A549 (cell line): ENCODE results near the gene ADGRG6. TPM values are rescaled to one million over a fixed set of nuclear protein-coding genes. Genes with fewer than 3 reads are reported as not detected.
A peak's percentile ranks its signal among the peaks of the same experiment; 100 is the strongest.

ENCODE experiments used
- ATAC-seq, 2 experiments: fragments of 200-7000 bp in 1 of 2; fragments of >200 bp in 1 of 2; cut with Nextera tagmentation in 1 of 2; cut with Tn5 transposase in 1 of 2; 3 replicates each; pipeline versions ENCODE4 v1.8.0 to v1.9.1; 2018 to 2020; ENCODE audit warnings: mild to moderate bottlenecking in 1 of 2, moderate library complexity in 1 of 2
- CTCF ChIA-PET: fragments of 300-600 bp; sonication (Branson Sonifier 250); formaldehyde crosslinking; extraction: SDS; loops from one replicate; lab custom pipeline; 2021; ENCODE audit warnings: antibody characterized with exemption, inconsistent platforms; lab: Yijun Ruan, JAX
- POLR2A ChIA-PET: fragments of 350-600 bp; formaldehyde crosslinking; extraction: SDS; loops from one replicate; lab custom pipeline; 2021; ENCODE audit warnings: antibody characterized with exemption, inconsistent platforms; lab: Yijun Ruan, JAX
- DNase-seq, 2 experiments: peaks; one replicate each; pipeline versions ENCODE4 v3.0.0 to v3.0.0-alpha.2; 2011 to 2016; ENCODE audit warnings: low read depth in 1 of 2, low spot score in 1 of 2
- FAIRE-seq: peaks from 2 replicates; lab custom pipeline; 2011; peaks lifted over from hg19 to GRCh38; lab: Jason Lieb, UNC
- H3K27ac ChIP-seq, 2 experiments: fragments of >200 bp; sonication (Bioruptor Twin); formaldehyde crosslinking; 3 replicates each; pipeline ENCODE4 v1.5.1; 2016 to 2017
- H3K4me1 ChIP-seq: fragments of >200 bp; sonication (Bioruptor Twin); formaldehyde crosslinking; 3 replicates; pipeline ENCODE4 v1.6.1; 2016
- H3K4me2 ChIP-seq: fragments of >200 bp; sonication (Bioruptor Twin); formaldehyde crosslinking; 3 replicates; pipeline ENCODE4 v1.6.1; 2016
- H3K4me3 ChIP-seq: fragments of >200 bp; sonication (Bioruptor Twin); formaldehyde crosslinking; 3 replicates; pipeline ENCODE4 v1.5.1; 2016
- H3K9me3 ChIP-seq: fragments of >200 bp; sonication (Bioruptor Twin); formaldehyde crosslinking; 3 replicates; pipeline ENCODE4 v1.6.1; 2016
- BHLHE40 ChIP-seq: IDR thresholded peaks from 2 replicates; pipeline ENCODE4 v1.6.1; 2012; ENCODE audit warnings: low read depth, low read length, inconsistent platforms
- CBX2 ChIP-seq: fragments of 200-600 bp; sonication (generic); IDR thresholded peaks from 2 replicates; pipeline ENCODE4 v1.6.1; 2016; ENCODE audit warnings: low read depth, mild to moderate bottlenecking, borderline replicate concordance
- CBX8 ChIP-seq: fragments of 200-600 bp; sonication (generic); IDR thresholded peaks from 2 replicates; pipeline ENCODE4 v1.6.1; 2016
- CEBPB ChIP-seq, 2 experiments: fragments of >200 bp in 1 of 2; sonication (Bioruptor Twin) in 1 of 2; formaldehyde crosslinking in 1 of 2; IDR thresholded peaks; 2 replicates each; pipeline ENCODE4 v1.6.1; 2012 to 2016
- CHD2 ChIP-seq: fragments of 150-350 bp; IDR thresholded peaks from 2 replicates; pipeline ENCODE4 v1.6.1; 2014; ENCODE audit warnings: low read length; ENCODE audit not compliant: partially characterized antibody
- CTCF ChIP-seq: fragments of >200 bp; sonication (Bioruptor Twin); formaldehyde crosslinking; IDR thresholded peaks from 3 replicates; pipeline ENCODE4 v1.5.1; 2016
- ESRRA ChIP-seq: fragments of 150-350 bp; IDR thresholded peaks from 2 replicates; pipeline ENCODE4 v1.6.1; 2014; ENCODE audit warnings: mild to moderate bottlenecking, low read length, borderline replicate concordance
- FOSB ChIP-seq: fragments of 250-450 bp; sonication (Bioruptor Pico); IDR thresholded peaks from 2 replicates; pipeline ENCODE4 v1.5.0; 2020; ENCODE audit warnings: mild to moderate bottlenecking, moderate library complexity
- FOXS1 ChIP-seq: fragments of 250-450 bp; sonication (Bioruptor Pico); IDR thresholded peaks from 2 replicates; pipeline ENCODE4 v1.5.0; 2020; ENCODE audit warnings: mild to moderate bottlenecking, moderate library complexity
- GATA3 ChIP-seq: IDR thresholded peaks from 2 replicates; pipeline ENCODE4 v1.6.1; 2012; ENCODE audit warnings: borderline replicate concordance
- HES2 ChIP-seq: fragments of >200 bp; sonication (Bioruptor Twin); formaldehyde crosslinking; IDR thresholded peaks from 2 replicates; pipeline ENCODE4 v1.6.1; 2016
- HOXA7 ChIP-seq: fragments of 250-450 bp; sonication (Bioruptor Pico); IDR thresholded peaks from 2 replicates; pipeline ENCODE4 v1.5.0; 2020; ENCODE audit warnings: mild to moderate bottlenecking, moderate library complexity
- HOXB5 ChIP-seq: fragments of 250-450 bp; sonication (Bioruptor Pico); IDR thresholded peaks from 2 replicates; pipeline ENCODE4 v1.5.0; 2020; ENCODE audit warnings: mild to moderate bottlenecking, moderate library complexity
- JUN ChIP-seq, 2 experiments: fragments of >200 bp; sonication (Bioruptor Twin); formaldehyde crosslinking; IDR thresholded peaks; 2 replicates in 1 of 2; 3 replicates in 1 of 2; pipeline ENCODE4 v1.6.1; 2016 to 2017
- JUNB ChIP-seq: fragments of >200 bp; sonication (Bioruptor Twin); formaldehyde crosslinking; IDR thresholded peaks from 2 replicates; pipeline ENCODE4 v1.6.1; 2016
- KDM1A ChIP-seq: fragments of 200-600 bp; sonication (generic); IDR thresholded peaks from 2 replicates; pipeline ENCODE4 v1.6.1; 2016; ENCODE audit warnings: low read depth, mild to moderate bottlenecking
- MAFK ChIP-seq: fragments of 450-650 bp; IDR thresholded peaks from 2 replicates; pipeline ENCODE4 v1.6.1; 2014; ENCODE audit not compliant: partially characterized antibody
- MYC ChIP-seq: IDR thresholded peaks from 2 replicates; pipeline ENCODE4 v1.6.1; 2012; ENCODE audit warnings: mild to moderate bottlenecking, inconsistent platforms, low read length, improper control_type of control experiment, borderline replicate concordance
- NFE2L2 ChIP-seq: fragments of 150-350 bp; conservative IDR thresholded peaks from 2 replicates; pipeline ENCODE4 v1.6.1; 2014; ENCODE audit warnings: low read length
- POLR2AphosphoS2 ChIP-seq: conservative IDR thresholded peaks from 2 replicates; pipeline ENCODE4 v1.6.1; 2012; ENCODE audit warnings: low read length, improper control_type of control experiment, inconsistent platforms
- RAD21 ChIP-seq, 2 experiments: fragments of >200 bp in 1 of 2; sonication (Bioruptor Twin) in 1 of 2; formaldehyde crosslinking in 1 of 2; IDR thresholded peaks in 1 of 2; conservative IDR thresholded peaks in 1 of 2; 2 replicates in 1 of 2; 3 replicates in 1 of 2; pipeline ENCODE4 v1.6.1; 2012 to 2018; ENCODE audit warnings: inconsistent platforms in 1 of 2
- RCOR1 ChIP-seq: fragments of 150-350 bp; IDR thresholded peaks from 2 replicates; pipeline ENCODE4 v1.6.1; 2014; ENCODE audit warnings: antibody characterized with exemption, low read length, low read depth
- RFX5 ChIP-seq: fragments of 450-650 bp; IDR thresholded peaks from 2 replicates; pipeline ENCODE4 v1.7.1; 2014; ENCODE audit warnings: antibody characterized with exemption, mild to moderate bottlenecking, moderate library complexity
- RNF2 ChIP-seq: fragments of 200-600 bp; sonication (generic); IDR thresholded peaks from 2 replicates; pipeline ENCODE4 v1.6.1; 2016; ENCODE audit warnings: low read depth, mild to moderate bottlenecking, antibody characterized with exemption, moderate library complexity, borderline replicate concordance
- TP53 ChIP-seq: fragments of 250-450 bp; sonication (Bioruptor Pico); IDR thresholded peaks from 2 replicates; pipeline ENCODE4 v1.5.0; 2021; ENCODE audit warnings: mild to moderate bottlenecking, moderate library complexity
- USF2 ChIP-seq: fragments of 450-650 bp; IDR thresholded peaks from 2 replicates; pipeline ENCODE4 v1.6.1; 2014; ENCODE audit warnings: antibody characterized with exemption
- ZC3H11A ChIP-seq: fragments of 450-650 bp; IDR thresholded peaks from 2 replicates; pipeline ENCODE4 v1.6.1; 2014; ENCODE audit warnings: antibody characterized with exemption, mild to moderate bottlenecking
- ZFP36 ChIP-seq: fragments of 450-650 bp; IDR thresholded peaks from 2 replicates; pipeline ENCODE4 v1.6.1; 2014; ENCODE audit warnings: borderline replicate concordance; ENCODE audit not compliant: partially characterized antibody
- ZNF302 ChIP-seq: fragments of 250-450 bp; sonication (Bioruptor Pico); IDR thresholded peaks from 2 replicates; pipeline ENCODE4 v1.9.0; 2021; ENCODE audit warnings: inconsistent platforms, mild to moderate bottlenecking, moderate library complexity
- WGBS: methylation state at CpG from one replicate; pipeline ENCODE4 v1.1.6; 2017; ENCODE audit errors: missing lambda C conversion rate; 5-methylcytosine and 5-hydroxymethylcytosine counted together
- polyA plus RNA-seq, 4 experiments: library from polyadenylated mRNA; depleted of rRNA in 3 of 4; stranded (reverse); fragments of >200 nt; fragmentation: RNase III in 1 of 4; extraction: RNeasy Plus Mini Kit Qiagen cat#74134 plus additional on column Dnase treatment in 1 of 4; gene quantifications; 2 replicates in 3 of 4; 3 replicates in 1 of 4; pipeline ENCODE4 v1.2.3, GENCODE V29; 2011 to 2017

ADGRG6 gene
- polyA plus RNA-seq, 2 of the 4 experiments (the other 2 are of a cell fraction) = 55.4 to 181 TPM

GRCh38 chr6:142297996-142298753 is 3.6 kb upstream of the ADGRG6 start (continued):
- TF ChIP-seq USF2 (peak; percentile 19; the same call in 1 of the 2 replicates), POLR2AphosphoS2 (no peak), RNF2 (no peak), FOSB (CRISPR knock-in tag) (no peak), GATA3 (peak; percentile 77; the same call in 1 of the 2 replicates), HES2 (no peak), RCOR1 (no peak)

GRCh38 chr6:142300302-142300701 is 1.5 kb upstream of the ADGRG6 start:
- peak overlapping the region; percentile 85 for H3K4me2 ChIP-seq
- no peak for FAIRE-seq
- no peak for TF ChIP-seq MYC
- no peak for TF ChIP-seq ZFP36
- TF ChIP-seq RFX5 = no peak
- no peak for DNase-seq
- peaks cover 36% of the 10 kb centered on the region for H3K4me1 ChIP-seq
- 52% methylated on average over 3 of the region's 3 CpGs for WGBS
- H3K4me3 ChIP-seq = peak overlapping the region; percentile 81
- peak overlapping the region; percentile 95 to 97 for H3K27ac ChIP-seq
- no peak for ATAC-seq
- CTCF ChIA-PET = interaction anchor here (1.1 to 3.3 kb wide), 5 partner anchors 13 to 78 kb away, joined by 3 to 12 read pairs (median 5); no protein-coding TSS in a partner anchor
- H3K9me3 ChIP-seq = no peaks in the 10 kb centered on the region
- POLR2A ChIA-PET = interaction anchor here (2.5 kb wide), 1 partner anchor 76 kb away, joined by 35 read pairs; no protein-coding TSS in a partner anchor

GRCh38 chr6:142300758-142301650 is 803 bp upstream of the ADGRG6 start:
- CTCF ChIA-PET = interaction anchor here (0.6 to 3.3 kb wide), 14 partner anchors 10 to 144 kb away, joined by 3 to 12 read pairs (median 4); no protein-coding TSS in a partner anchor
- ATAC-seq (peak; percentile 65 to 69), DNase-seq (peak; percentile 12 to 86), FAIRE-seq (no peak)
- POLR2A ChIA-PET = interaction anchor here (1.0 to 2.5 kb wide), 4 partner anchors 12 to 86 kb away, joined by 3 to 35 read pairs (median 4); no protein-coding TSS in a partner anchor
- Histone ChIP-seq H3K4me3 (peak overlapping the region; percentile 81), H3K27ac (peak overlapping the region; percentile 95 to 97), H3K9me3 (no peaks in the 10 kb centered on the region), H3K4me1 (peaks cover 43% of the 10 kb centered on the region), H3K4me2 (peak overlapping the region; percentile 85)
- WGBS = 2% methylated on average over 31 of the region's 31 CpGs
- TF ChIP-seq TP53 (CRISPR knock-in tag) (no peak), RAD21 (conservative IDR thresholded peaks at IDR 0.05 in 1 of 2, IDR thresholded peaks at IDR 0.05 in 1 of 2) (no peak), ZFP36 (no peak), FOSB (CRISPR knock-in tag) (no peak), CBX2 (no peak), CHD2 (no peak), CBX8 (no peak), CTCF (no peak), KDM1A (no peak), MAFK (no peak), BHLHE40 (no peak), ZNF302 (CRISPR knock-in tag) (no peak), POLR2AphosphoS2 (no peak), JUNB (no peak), HOXA7 (CRISPR knock-in tag) (0 out of 2 replicates have a peak, but pooled peaks have one; percentile 38), FOXS1 (CRISPR knock-in tag) (no peak), HES2 (no peak), NFE2L2 (no peak), HOXB5 (0 out of 2 replicates have a peak, but pooled peaks have one; percentile 19), ESRRA (no peak), CEBPB (IDR thresholded peaks at IDR 0.05) (no peak), JUN (IDR thresholded peaks at IDR 0.05) (peak in 1 of 2 experiments; percentile 25; a peak in 1 of 5 replicates), ZC3H11A (no peak)
